ENCODE data around the gene ZNRF3. TPM values are rescaled to one million over a fixed set of nuclear protein-coding genes. Genes with fewer than 3 reads are reported as not detected.

ZNRF3 gene
- total RNA-seq, 2 donors from 2014 or later = 7.9 to 11.5 TPM

DNA sequence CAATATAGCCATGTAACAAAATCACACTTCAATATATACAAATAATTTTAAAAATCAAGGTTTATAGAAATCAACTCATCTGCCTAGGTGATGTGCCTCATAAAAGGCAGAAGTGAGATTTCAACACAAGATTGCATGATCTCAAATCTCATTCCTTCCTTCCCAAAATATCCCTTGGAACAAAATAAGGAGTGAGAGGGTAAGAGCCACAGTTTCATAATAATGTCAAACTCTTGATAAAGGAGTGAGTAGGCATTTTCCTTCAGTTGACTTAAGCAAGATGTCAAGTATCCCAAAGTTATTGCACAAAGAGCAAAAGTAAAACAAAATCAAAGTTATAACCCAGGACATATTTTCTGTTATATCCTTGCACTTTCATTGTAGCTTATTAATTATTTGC lies 97.0 kb downstream of the ZNRF3 start:
- no peak overlapping the region for H3K27ac ChIP-seq
- no peaks in the 10 kb centered on the region for H3K36me3 ChIP-seq
- TF ChIP-seq, protein P1, sequence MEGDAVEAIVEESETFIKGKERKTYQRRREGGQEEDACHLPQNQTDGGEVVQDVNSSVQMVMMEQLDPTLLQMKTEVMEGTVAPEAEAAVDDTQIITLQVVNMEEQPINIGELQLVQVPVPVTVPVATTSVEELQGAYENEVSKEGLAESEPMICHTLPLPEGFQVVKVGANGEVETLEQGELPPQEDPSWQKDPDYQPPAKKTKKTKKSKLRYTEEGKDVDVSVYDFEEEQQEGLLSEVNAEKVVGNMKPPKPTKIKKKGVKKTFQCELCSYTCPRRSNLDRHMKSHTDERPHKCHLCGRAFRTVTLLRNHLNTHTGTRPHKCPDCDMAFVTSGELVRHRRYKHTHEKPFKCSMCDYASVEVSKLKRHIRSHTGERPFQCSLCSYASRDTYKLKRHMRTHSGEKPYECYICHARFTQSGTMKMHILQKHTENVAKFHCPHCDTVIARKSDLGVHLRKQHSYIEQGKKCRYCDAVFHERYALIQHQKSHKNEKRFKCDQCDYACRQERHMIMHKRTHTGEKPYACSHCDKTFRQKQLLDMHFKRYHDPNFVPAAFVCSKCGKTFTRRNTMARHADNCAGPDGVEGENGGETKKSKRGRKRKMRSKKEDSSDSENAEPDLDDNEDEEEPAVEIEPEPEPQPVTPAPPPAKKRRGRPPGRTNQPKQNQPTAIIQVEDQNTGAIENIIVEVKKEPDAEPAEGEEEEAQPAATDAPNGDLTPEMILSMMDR (IDR thresholded peaks at IDR 0.05) = no peak
- DNase-seq (ENCODE audit: low spot score) = no peak
- no peaks in the 10 kb centered on the region for H3K9me3 ChIP-seq
- peaks cover 0 to 24% of the 10 kb centered on the region in 2 donors for H3K4me1 ChIP-seq
- no peaks in the 10 kb centered on the region for H3K27me3 ChIP-seq
- no peak overlapping the region for H3K4me3 ChIP-seq

DNA sequence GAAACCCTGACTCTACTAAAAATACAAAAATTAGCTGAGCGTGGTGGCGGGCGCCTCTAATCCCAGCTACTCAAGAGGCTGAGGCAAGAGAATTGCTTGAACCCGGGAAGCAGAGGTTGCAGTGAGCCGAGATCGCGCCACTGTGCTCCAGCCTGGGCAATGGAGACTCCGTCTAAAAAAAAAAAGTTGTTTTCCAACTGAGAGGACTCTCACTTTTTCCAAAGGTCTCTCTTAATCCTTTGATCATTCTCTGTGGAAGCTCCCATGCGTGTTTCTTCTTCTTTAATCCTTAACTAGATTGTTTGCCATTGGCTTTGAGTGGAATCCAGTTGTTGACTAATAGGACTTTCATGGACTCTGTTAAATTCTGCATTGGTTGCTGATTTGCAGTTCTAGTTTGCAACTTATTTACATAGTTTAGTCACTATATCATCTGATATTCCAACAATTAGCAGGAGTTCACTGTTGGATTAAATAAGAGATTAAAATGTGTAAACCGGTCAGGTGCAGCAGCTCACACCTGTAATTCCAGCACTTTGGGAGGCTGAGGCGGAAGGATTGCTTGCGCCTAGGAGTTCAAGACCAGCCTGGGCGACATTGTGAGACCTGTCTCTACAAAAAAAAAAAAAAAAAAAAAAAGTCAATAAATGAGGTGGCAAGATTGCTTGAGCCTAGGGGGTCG lies 98.6 kb downstream of the ZNRF3 start:
- TF ChIP-seq, protein P1 (IDR thresholded peaks at IDR 0.05) = no peak
- Histone ChIP-seq H3K4me1 (peaks cover 0 to 23% of the 10 kb centered on the region in 2 donors), H3K27ac (no peak overlapping the region), H3K36me3 (no peaks in the 10 kb centered on the region), H3K27me3 (no peaks in the 10 kb centered on the region), H3K4me3 (no peak overlapping the region), H3K9me3 (no peaks in the 10 kb centered on the region)
- DNase-seq (ENCODE audit: low spot score) = no peak

DNA sequence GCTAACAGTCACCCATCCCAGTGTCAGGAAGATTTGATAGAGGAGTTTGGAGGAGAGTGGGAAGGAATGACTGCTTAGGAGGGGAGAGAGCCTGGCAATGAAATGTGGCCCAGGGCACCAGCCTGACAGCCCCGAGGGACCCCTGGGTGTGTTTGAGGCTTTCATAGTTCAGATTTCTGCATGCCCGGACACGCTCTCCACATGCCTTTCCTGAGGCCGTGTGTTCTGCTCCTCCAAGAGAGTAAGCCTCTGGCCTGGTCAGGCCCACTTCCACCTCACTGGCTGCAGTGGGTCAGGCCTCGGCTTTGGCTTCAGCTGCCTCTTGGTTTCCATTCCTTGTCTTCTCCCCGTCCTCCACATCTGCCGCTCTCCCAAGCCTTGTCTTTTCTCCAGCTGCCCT lies 99.8 kb downstream of the ZNRF3 start:
- Histone ChIP-seq H3K4me3 (no peak overlapping the region), H3K27ac (no peak overlapping the region), H3K9me3 (no peaks in the 10 kb centered on the region), H3K36me3 (no peaks in the 10 kb centered on the region), H3K4me1 (peaks cover 0 to 14% of the 10 kb centered on the region in 2 donors), H3K27me3 (no peaks in the 10 kb centered on the region)
- no peak for DNase-seq (ENCODE audit: low spot score)
- TF ChIP-seq, protein P1 (IDR thresholded peaks at IDR 0.05) = no peak

DNA sequence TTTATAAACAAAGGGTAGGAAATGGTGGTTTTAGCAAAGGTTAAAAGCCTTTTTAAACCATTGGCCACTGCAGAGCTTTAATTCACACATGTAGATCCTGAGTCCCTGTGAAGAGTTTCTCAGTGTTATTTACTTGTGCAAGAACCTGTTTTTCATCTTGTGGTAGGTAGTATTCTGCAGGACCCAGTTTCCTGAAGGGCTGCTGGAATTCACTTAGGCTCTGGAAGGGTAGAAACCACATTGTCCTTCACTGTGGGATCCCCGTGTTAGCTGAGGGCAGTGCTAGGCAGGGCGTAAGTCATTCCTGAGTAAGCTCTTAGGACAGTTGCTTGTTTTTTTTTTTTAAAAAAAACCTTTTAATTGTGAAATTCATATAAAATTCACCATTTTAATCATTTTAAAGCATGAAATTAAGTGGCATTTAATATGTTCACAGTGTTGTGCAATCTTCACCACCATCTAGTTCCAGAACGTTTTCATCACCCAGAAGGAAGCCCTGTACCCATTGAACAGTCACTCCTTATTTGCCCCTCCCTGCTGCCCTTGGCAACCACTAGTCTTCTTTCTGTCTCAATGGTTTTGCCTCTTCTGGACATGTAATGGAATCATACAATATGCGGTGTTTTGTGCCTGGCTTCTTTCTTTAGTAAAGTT lies 100.5 kb downstream of the ZNRF3 start:
- TF ChIP-seq, protein P1 (IDR thresholded peaks at IDR 0.05) = no peak
- Histone ChIP-seq H3K27ac (no peak overlapping the region), H3K36me3 (no peaks in the 10 kb centered on the region), H3K9me3 (no peaks in the 10 kb centered on the region), H3K27me3 (no peaks in the 10 kb centered on the region), H3K4me1 (peaks cover 0 to 10% of the 10 kb centered on the region in 2 donors), H3K4me3 (no peak overlapping the region)
- no peak for DNase-seq (ENCODE audit: low spot score)

DNA sequence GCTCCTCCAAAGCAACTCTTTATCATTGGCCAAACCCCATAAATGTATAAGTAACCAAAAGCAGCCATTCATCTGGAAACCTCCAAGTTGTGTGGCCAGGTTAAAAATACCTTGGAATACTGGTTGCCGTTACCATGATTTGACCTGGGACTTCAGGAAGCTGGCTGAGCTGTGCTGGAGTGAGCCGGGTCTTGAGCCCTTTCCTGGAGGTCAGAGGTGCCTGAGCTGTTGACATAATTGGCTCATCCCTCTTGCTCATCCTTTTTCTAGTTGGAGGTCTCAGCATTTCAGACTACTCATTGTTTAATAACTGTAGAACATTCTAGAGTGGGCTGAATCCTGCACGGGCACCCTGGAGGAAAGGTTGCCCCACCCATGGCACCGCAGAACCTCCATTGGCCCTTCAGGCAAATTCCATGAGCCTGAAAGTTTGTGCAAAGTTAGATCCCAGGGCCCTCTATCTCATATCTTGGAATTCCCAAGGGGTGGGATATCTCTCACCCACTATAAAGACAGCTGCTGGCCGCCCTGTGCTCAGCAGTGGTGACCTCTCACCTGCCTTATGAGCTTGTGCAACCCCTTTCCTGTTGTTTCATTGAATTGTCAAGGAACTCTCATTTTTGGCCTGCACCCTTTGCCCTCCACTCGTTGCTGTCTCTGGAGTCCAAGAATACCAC lies 101.2 kb downstream of the ZNRF3 start:
- Histone ChIP-seq H3K27ac (no peak overlapping the region), H3K4me1 (peaks cover 0 to 10% of the 10 kb centered on the region in 2 donors), H3K9me3 (no peaks in the 10 kb centered on the region), H3K36me3 (no peaks in the 10 kb centered on the region), H3K4me3 (no peak overlapping the region), H3K27me3 (no peaks in the 10 kb centered on the region)
- DNase-seq (ENCODE audit: low spot score) = no peak
- TF ChIP-seq, protein P1 (IDR thresholded peaks at IDR 0.05) = no peak

Data from right atrium auricular region (tissue), 2 donors.